NCI-H2227 (cell line): Measurements from ENCODE around the gene ITGAX.
"Not testable (repeated sequence)": the region's sequence is repeated elsewhere in the genome, so short reads cannot be mapped to it uniquely, and the experiment has no call there.

Experiments used
- DNase-seq: peaks from one replicate; lab custom pipeline; 2025; ENCODE audit not compliant: unreplicated experiment; lab: John Stamatoyannopoulos, UW

Gene ITGAX

DNA sequence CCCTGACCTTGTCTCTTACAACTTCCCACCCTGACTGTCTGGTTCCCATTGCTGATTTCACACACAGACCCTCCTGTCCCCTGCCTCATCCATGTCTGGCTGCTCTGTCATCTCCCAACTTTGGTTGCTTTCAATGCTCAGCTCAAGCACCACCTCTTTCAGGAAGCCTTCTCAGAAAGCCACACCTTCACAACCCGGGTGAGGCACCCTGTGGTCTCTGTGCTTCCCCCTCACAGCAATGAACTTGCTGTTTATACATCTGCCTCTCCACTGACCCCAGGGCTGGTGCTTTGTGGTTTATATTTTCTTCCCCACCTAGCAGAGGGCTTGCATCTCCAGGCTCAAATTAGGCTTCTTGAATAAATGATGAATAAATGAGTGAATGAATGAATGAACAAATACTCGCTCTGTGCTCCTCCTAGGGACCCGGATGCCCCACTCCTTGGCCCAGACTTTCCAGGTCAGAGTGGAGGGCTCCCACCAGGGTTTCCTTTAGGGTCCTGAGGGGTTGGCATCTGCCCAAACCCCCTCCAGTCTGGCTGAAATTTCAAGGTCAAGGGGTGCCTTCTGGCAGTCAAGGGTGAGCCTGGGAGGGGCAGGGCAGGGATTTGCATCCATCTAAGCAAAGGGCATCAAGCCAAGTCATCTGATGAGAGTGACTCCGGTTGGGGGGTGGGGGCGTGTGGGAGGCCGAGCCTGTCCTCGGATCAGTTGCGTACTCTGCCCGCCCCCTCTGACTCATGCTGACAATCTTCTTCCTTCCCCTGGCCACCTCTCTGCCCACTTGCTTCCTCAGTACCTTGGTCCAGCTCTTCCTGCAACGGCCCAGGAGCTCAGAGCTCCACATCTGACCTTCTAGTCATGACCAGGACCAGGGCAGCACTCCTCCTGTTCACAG is at the start of gene ITGAX:
ITGAX (plus strand) TSS at position 783 of the 898 bp plus-strand sequence; CDS start at position 862, 79 bp downstream.
- no peak for DNase-seq

DNA sequence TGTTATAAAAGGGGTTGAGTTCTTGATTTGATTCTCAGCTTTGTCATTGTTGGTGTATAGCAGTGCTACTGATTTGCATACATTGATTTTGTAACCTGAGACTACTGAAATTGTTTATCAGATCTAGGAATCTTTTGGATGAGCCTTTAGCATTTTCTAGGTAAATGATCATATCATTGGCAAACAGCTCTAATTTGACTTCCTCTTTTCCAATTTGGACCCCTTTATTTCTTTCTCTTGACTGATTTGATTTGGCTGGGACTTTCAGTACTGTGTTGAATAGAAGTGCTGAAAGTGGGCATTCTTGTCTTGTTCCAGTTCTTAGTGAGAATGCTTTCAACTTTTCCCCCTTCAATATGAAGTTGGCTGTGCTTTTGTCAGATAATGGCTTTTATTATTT is 49.8 kb upstream of the ITGAX start:
- DNase-seq = no peak

DNA sequence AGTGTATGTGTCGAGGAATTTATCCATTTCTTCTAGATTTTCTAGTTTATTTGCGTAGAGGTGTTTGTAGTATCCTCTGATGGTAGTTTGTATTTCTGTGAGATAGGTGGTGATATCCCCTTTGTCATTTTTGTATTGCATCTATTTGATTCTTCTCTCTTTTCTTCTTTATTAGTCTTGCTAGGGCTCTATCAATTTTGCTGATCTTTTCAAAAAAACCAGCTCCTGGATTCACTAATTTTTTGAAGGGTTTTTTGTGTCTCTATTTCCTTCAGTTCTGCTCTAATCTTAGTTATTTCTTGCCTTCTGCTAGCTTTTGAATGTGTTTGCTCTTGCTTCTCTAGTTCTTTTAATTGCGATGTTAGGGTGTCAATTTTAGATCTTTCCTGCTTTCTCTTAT is 46.6 kb upstream of the ITGAX start:
- not testable (repeated sequence) for DNase-seq

- no peak for DNase-seq
These were observed 32.5 kb upstream of the ITGAX start for GRCh38 chr16:31322500-31322899.

DNA sequence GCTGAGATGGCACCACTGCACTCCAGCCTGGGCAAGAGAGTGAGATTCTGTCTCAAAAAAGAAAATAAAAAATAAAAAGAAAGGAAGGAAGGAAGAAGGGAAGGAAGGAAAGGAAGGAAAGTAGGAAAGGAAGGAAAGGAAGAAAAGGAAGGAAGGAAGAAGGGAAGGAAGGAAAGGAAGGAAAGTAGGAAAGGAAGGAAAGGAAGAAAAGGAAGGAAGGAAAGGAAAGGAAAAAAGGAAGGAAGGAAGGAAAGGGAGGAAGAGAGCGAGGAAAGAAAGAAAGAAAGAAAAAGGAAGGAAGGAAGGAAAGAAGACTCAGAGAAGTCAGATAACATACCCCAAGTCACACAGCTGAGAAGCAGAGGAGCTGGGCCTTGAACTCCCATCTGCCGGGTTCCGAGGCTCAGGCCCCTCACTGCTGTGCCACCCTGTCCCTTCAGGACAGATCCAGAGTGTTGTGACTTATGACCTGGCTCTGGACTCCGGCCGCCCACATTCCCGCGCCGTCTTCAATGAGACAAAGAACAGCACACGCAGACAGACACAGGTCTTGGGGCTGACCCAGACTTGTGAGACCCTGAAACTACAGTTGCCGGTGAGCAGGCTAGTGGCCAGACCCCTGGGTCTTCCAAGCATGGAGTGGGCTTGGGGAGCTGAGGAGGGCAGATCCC is 30.9 kb upstream of the ITGAX start:
- no peak for DNase-seq

DNA sequence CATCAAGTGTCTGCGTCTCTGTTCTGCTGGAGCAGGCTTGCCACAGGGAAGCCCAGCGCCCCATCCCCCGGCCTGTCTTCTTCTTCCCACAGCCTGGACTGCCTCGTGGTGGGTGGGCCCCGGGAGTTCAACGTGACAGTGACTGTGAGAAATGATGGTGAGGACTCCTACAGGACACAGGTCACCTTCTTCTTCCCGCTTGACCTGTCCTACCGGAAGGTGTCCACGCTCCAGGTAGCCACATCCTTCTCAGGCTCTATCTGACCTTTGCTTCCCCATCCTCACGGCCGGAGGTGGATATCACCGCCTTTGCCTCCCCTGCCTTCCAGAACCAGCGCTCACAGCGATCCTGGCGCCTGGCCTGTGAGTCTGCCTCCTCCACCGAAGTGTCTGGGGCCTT is 29.8 kb upstream of the ITGAX start:
- no peak for DNase-seq

DNA sequence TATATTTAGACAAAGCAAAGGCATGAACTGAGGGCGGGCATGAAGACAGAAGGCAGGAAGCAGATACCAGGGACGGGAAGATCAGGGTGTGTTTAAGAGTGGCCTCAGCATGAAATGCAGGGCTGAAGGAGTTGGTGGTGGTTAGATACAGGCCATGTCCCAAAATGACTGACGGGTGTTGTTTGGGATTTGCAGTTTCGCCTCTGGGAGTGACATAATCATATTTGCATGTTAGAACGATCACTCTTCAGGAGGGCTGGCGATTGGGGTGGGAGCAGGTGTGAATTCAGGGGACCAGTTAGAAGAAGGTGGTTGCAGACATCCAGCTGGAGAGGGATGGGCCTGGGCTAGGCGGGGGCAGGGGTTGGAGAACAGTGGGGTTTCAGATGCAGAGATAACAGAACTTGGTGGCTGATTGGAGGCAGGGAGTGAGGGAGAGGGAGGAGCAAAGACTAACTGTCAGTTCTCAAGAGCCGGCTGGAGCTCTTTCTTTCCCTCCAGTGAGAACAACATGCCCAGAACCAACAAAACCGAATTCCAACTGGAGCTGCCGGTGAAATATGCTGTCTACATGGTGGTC is 27.2 kb upstream of the ITGAX start:
- DNase-seq = no peak

GRCh38 chr16:31328322-31329052 is 26.5 kb upstream of the ITGAX start:
- DNase-seq = no peak

GRCh38 chr16:31329671-31330552 is 25.1 kb upstream of the ITGAX start:
- no peak for DNase-seq

DNA sequence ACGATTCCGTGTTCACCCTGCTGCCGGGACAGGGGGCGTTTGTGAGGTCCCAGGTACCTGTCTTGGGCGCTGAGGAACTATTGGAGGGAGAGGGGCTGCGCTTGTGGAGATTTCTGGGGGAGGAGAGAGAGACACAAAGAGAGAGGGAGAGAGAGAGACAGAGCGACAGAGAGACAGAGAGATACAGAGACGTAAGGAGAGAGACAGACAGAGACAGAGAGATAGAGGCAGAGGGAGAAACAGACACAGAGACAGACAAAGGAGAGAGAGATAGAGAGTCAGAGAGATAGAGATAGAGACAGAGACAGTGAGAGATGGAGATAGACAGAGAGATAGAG is 24.5 kb upstream of the ITGAX start:
- no peak for DNase-seq

GRCh38 chr16:31331141-31331764 is 23.7 kb upstream of the ITGAX start:
- DNase-seq = no peak

DNA sequence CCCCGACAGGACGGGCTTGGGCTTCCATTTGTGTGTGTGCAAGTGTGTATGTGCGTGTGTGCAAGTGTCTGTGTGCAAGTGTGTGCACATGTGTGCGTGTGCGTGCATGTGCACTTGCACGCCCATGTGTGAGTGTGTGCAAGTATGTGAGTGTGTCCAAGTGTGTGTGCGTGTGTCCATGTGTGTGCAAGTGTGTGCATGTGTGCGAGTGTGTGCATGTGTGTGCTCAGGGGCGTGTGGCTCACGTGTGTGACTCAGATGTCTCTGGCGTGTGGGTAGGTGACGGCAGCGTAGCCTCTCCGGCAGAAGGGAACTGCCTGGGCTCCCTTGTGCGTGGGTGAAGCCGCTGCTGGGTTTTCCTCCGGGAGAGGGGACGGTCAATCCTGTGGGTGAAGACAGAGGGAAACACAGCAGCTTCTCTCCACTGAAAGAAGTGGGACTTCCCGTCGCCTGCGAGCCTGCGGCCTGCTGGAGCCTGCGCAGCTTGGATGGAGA is 23.1 kb upstream of the ITGAX start:
- no peak for DNase-seq

DNA sequence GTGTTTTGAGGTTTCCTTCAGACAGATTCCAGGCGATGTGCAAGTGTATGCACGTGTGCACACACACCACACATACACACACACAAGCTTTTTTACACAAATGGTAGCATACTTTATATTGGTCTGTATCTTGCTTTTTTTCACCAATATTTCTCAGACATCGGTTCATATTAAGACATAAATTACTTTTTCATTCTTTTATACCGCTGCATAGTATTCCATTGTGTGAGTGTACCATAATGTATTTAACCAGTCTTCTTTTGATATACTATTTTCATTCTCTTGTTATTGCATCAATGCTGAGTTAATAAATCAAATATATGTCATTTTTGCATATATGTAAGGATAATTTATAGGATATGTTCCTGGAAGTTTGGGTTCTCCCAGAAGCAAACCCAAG is 22.4 kb upstream of the ITGAX start:
- DNase-seq = no peak

- DNase-seq = no peak
These were observed 21.0 kb upstream of the ITGAX start for GRCh38 chr16:31333686-31334649.

DNA sequence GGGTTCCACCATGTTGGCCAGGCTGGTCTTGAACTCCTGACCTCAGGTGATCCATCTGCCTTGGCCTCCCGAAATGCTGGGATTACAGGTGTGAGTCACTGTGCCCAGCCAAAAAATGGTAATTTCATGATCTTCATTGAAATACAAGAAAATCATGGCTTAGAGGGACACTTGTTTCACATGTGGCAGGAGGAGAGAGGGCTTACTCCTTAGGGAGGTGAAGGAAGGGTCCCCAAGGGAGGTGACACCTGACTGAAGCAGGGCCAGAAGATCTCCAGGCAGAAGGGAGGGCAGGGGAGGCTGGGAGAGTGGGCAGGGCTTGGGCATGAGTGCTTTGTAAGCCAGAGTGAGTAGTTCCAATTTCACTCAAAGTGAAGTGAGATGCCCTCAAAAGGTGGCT is 20.0 kb upstream of the ITGAX start:
- no peak for DNase-seq

DNA sequence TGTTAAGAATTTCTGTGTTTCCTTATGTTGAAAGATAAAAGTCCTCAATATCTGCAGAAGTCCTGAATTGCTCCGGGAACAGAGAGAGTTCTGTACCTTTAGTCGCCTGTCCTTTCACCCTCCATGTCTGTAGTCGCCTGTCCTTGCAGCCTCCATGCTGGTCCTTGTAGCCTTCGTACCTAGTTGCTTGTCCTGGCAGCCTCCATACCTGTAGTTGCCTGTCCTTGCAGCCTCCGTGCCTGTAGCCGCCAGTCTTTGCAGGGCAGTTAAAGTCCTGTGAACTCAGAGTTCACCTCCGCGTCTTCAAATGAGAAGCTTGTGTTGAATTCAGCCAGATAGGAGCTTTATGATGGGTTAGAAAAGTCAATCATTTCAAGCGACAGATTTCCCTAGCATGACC is 19.5 kb upstream of the ITGAX start:
- no peak for DNase-seq

GRCh38 chr16:31338166-31338685 is 16.8 kb upstream of the ITGAX start:
- not testable (repeated sequence) for DNase-seq

DNA sequence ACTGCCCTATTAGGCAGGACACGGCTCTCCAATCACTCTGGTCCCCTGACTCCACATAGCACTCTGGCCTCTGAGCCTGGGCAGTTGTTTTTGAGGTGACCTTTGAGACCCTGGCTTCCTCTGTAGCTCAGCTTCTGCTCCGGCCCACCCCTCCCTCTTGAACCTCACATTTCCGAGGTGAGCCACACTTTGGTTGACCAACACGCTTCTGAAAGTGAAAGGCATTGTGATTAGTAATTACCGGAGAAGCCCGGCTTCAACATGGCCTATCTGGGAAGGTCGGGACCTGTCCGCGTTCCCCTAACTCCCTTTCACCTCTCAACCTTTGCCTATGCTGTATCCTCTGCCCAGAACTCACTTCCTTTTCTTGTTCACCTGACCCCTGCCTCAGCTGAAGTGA is 10.3 kb upstream of the ITGAX start:
- DNase-seq = no peak
